ENCODE data around the gene SLC9A9.

SLC9A9 gene

DNA sequence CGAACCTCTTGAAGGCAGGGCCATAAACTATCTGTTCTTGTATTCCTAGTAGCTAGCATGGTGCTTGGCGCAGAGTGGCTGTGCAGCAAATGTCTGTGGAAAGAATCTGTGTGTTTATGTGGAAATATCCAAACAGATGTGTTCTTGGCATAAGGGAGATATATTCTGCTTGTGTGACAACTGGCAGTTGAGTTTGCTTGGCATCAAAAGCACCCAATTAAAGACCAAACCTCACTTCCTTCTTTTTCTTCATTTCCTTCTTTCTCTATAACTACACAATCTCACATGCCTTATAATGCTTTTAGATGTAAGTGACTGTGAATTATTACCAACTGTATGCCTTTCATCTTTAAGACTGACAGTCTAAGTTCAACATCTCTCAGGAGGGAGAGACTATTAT lies 296.5 kb downstream of the SLC9A9 start:
- DNase-seq (ENCODE audit: low read depth) = no peak
- no peak overlapping the region for H3K4me3 ChIP-seq (ENCODE audit: low read length)
- TF ChIP-seq, protein P1, sequence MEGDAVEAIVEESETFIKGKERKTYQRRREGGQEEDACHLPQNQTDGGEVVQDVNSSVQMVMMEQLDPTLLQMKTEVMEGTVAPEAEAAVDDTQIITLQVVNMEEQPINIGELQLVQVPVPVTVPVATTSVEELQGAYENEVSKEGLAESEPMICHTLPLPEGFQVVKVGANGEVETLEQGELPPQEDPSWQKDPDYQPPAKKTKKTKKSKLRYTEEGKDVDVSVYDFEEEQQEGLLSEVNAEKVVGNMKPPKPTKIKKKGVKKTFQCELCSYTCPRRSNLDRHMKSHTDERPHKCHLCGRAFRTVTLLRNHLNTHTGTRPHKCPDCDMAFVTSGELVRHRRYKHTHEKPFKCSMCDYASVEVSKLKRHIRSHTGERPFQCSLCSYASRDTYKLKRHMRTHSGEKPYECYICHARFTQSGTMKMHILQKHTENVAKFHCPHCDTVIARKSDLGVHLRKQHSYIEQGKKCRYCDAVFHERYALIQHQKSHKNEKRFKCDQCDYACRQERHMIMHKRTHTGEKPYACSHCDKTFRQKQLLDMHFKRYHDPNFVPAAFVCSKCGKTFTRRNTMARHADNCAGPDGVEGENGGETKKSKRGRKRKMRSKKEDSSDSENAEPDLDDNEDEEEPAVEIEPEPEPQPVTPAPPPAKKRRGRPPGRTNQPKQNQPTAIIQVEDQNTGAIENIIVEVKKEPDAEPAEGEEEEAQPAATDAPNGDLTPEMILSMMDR (IDR thresholded peaks at IDR 0.05; ENCODE audit: insufficient read depth, low read depth, low read length, missing control alignments) = no peak

DNA sequence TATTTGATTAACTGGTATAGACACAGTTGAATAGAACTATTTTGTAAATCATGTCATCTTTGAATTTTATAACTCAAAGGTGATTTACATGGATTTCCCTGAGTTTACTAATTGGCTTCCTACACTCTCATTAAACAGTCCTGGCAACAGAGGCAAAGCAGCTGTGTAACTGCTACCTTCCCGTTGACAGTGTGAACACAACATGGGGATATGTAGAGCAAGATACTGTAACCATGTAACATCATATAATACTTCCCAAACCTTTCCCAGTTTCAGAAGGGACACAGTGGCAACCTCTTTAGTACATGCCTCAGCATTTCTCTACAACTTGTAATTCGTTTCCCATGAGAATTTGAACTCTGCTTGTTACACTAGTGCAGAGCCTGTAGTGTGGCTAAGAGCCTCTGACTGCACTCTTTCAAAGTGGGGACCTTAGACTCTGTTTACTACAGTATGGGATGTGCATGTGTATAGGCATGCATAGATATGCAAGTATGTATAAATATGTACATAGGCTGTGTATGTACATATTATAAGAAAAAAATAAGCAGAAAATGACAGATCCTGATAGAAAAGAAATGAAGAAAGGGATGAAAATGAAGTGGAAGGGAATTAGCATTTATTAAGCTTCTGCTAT lies 299.3 kb downstream of the SLC9A9 start:
- H3K4me3 ChIP-seq (ENCODE audit: low read length) = no peak overlapping the region
- no peak for DNase-seq (ENCODE audit: low read depth)
- TF ChIP-seq, protein P1 (IDR thresholded peaks at IDR 0.05; ENCODE audit: insufficient read depth, low read depth, low read length, missing control alignments) = no peak

DNA sequence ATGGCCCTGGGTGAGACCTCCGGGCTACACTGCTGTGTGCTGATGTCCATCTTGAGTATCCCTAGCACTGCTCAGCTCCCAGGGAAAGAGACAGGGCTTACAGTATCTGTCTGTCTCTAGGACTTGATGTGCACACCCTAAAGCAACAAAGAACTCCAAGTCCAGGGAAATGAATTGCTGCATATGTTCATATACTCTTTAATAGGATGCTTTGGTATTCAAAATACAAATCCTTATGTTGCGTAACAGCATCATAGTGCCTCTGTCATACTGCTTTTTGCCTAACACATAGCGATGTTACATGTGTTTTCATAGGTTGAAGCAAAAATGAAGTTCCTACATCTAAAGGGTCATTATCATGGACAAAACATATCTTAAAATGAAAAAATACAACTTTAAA lies 299.9 kb downstream of the SLC9A9 start:
- no peak for DNase-seq (ENCODE audit: low read depth)
- TF ChIP-seq, protein P1 (IDR thresholded peaks at IDR 0.05; ENCODE audit: insufficient read depth, low read depth, low read length, missing control alignments) = no peak

DNA sequence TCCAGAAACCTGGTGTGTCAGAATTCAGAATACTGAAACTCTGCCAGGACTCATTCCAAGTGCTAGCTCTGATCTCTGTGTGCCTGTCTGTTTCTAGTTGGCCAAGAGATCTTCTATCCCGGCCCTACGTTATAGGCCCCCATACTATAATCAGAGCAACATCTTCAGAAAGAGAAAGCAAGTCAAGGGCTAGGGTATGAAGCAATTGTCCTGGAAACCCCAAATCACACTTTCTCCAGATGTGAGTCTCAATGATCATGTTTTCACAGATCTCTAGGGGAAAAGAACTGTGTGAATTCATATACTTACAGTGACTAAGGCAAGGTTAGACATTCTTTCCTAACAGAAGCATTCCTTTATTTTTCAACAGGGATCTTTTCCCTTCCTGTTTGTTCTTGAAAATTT lies 309.7 kb downstream of the SLC9A9 start:
- TF ChIP-seq, protein P1 (IDR thresholded peaks at IDR 0.05; ENCODE audit: insufficient read depth, low read depth, low read length, missing control alignments) = no peak
- DNase-seq (ENCODE audit: low read depth) = peak; percentile 17
- no peak overlapping the region for H3K4me3 ChIP-seq (ENCODE audit: low read length)

More for the DNA sequence above, 299.9 kb downstream of the SLC9A9 start:
- H3K4me3 ChIP-seq (ENCODE audit: low read length) = no peak overlapping the region

DNA sequence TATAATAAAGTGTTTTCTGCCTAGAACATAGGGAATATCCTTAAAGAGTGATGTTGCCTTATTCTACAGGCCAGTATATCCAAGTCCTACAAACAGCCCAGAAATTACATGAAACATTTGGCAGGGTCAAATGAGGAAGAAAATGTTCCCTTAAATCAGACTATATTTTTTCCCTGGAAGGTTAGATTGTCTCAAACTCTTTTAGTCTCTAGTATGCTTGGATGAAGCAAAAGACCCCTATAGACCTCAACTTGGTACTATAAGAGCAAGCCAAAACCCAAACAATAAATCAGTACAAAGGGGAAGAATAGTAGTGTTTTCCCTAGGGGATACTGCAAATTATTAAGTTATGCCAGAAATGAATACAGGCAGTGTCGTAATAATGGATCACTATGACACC lies 310.2 kb downstream of the SLC9A9 start:
- TF ChIP-seq, protein P1 (IDR thresholded peaks at IDR 0.05; ENCODE audit: insufficient read depth, low read depth, low read length, missing control alignments) = no peak
- no peak overlapping the region for H3K4me3 ChIP-seq (ENCODE audit: low read length)
- no peak for DNase-seq (ENCODE audit: low read depth)

DNA sequence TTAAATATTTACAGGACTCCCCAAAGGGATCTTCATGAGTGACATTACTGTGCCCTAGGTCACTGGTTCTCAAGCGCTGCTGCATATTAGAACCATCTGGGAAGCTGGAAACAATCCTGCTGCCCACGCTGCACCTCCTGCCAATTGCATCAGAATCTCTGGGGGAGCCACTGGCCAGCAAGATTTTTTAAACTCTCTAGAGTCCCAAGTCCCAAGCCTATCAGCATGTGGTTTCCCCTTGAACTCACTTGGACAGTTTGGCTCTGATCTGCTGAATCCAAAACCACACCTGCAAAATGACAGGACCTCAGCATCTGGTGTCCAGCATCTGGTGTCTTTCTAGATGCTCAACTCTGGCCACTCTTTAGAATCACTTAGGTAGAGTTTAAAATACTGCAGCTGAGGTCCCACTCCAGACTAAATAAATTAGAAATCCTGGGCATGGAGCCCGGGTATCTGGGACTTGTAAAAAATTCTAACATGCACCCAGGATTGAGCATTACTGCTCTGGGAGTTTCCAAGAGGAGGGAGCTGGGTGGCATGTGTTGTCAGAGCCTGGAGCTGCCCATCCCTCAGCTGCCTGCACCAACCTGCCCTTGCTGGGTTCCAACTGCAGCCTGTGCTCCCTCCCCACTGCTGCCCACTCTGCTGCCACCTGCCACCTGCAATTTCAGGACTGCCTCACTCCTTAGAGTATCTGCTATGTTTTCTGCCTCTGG lies 311.3 kb downstream of the SLC9A9 start:
- TF ChIP-seq, protein P1 (IDR thresholded peaks at IDR 0.05; ENCODE audit: insufficient read depth, low read depth, low read length, missing control alignments) = no peak
- H3K4me3 ChIP-seq (ENCODE audit: low read length) = no peak overlapping the region
- peak; percentile 60 for DNase-seq (ENCODE audit: low read depth)

All from epithelial cell of esophagus (primary cell).